DMS53 (cell line): ENCODE data around the gene MAPK11.

Experiments used
- DNase-seq: peaks from one replicate; lab custom pipeline; 2025; lab: John Stamatoyannopoulos, UW

The MAPK11 gene

GRCh38 chr22:50269970-50270665 lies at the start of gene MAPK11:
TSS of gene MAPK11 (minus strand) at chr22:50270380. CDS start at chr22:50270292, 88 bp downstream.
- DNase-seq = peak; percentile 80

GRCh38 chr22:50319503-50319951 lies 49.3 kb upstream of the MAPK11 start:
- no peak for DNase-seq

DNA sequence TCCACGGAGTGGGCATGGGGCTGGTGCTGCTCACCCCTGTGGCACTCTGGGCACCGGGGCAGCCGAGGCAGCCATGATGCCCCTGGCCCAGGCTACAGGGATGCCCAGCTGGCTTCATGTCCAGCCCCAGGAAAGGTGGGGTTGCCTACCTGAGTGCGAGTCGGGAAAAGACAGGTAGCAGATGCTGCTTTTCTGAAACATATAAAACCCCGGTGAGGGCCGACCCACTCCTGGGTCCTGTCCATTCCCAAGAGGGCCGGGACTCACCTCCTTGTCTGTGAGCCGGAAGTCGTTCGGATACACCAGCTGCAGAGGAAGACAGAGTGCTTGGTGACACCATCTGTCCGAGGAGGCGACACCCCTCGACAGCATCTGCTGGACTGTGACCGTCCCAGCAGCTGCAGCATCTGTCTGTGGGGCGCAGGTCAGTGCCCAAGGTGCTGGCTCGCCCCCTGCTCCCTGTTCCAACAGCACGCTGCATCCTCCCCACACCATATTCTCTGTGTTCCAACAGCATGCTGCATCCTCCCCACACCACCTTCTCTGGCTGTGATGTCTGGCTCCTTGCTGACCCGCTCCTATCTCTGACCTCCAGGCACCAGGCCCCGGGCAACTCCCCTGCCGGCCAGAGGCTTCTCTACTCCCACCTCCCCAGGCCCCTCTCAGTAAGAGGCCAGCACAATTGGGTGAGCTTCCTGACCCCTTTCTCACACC lies 48.7 kb upstream of the MAPK11 start:
- DNase-seq = peak; percentile 75

DNA sequence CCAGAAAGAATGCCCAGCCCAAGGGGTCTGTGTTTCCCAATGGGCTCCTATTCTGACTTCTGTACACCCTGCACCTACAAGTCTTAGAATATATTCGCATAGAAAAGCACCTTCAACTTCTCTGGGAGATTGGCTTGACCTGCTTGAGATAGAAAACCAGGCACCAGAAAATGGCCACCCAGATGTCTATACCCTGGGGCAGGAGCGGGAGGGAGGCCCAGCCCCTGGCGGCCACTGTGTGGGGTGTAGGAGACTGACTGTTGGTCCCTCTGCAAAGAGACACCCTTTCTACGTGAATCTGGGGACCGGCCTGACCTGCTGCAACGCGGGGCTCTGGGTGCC lies 48.1 kb upstream of the MAPK11 start:
- DNase-seq = no peak

GRCh38 chr22:50317674-50318073 lies 47.5 kb upstream of the MAPK11 start:
- DNase-seq = no peak

- no peak for DNase-seq
Measured at GRCh38 chr22:50317178-50317577, 47.0 kb upstream of the MAPK11 start.

DNA sequence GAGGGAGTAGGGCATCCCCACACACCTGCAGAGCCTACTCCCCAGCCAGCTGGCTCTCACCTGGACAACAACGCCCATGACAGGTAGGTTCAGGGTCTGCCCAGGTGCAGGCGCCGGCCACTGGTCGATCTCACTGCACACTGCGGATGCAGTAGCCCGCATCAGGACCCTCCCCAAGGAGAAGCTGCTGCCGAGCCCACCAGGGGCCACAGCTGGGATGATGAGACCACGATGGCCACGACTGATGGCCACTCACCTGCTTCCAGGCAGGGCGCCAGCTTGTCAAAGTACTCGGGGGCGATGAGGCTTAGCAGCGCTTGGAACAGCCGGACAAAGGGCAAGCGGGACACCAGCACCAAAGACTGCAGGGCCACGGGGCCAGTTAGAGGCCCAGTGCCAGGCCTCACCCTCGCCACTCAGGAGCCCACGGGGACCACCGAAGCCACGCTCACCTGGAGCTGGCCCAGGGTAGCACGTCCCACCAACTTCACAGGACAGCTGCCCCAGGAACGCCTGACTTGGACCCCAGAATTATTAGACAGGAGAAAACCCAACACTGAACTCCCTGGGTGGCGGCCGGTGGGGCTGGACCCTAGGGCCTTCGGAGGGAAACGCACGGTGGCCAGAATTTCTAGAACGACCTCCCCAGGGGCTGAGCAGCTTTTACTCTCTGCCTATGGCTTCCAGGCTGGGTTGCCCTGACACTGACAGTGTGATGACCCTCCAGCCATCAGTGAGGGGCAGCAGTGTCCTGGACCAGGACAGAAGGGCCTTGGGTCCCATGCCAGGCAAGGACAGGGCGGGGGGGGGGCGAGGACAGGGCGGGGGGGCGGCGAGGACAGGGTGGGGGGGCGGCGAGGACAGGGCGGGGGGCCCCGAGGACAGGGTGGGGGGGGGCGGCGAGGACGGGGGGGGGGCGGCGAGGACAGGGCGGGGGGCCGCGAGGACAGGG lies 46.2 kb upstream of the MAPK11 start:
- peak; percentile 66 for DNase-seq

- DNase-seq = peak; percentile 47
Measured at GRCh38 chr22:50315289-50316113, 45.3 kb upstream of the MAPK11 start.

DNA sequence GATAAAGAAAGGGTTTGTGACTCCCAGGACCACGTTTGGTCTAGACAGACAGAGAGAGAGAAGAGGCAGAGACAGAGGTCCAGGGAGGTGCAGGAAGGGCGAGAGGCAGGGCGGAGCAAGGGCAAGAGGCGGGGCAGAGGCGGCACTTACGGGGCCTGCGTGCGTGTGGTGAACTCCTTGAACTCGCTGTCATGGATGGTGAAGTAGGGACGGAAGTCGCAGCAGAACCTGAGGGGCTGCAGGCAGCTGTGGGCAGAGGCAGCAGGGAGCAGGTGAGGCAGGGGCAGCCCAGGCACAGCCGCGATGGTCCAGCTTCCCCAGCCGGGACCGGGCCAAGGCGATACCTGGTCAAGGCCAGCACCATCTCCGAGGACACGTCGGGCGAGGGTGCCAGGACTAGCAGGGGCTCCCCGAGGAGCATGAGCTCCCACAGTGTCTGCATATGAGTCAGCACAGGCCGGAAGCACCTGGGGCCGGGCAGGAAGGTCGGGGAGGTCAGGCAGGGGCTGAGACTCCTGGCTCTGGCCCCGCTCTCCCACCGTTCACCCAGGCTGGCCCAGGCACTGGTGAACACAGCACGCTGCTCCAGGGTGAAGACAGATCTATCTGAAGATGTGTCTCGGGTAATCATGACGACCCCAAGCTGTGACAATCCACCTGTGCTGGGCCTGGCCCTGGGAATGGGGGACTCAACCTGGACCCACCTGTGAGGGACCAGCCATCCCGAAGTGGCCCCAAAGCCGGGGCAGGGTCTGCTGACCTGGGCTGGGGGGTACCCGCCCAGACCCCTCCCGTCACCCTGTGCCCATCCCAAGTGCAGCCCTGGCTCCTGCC lies 44.5 kb upstream of the MAPK11 start:
- peak; percentile 90 for DNase-seq

- no peak for DNase-seq
Measured at GRCh38 chr22:50314081-50314454, 43.9 kb upstream of the MAPK11 start.

DNA sequence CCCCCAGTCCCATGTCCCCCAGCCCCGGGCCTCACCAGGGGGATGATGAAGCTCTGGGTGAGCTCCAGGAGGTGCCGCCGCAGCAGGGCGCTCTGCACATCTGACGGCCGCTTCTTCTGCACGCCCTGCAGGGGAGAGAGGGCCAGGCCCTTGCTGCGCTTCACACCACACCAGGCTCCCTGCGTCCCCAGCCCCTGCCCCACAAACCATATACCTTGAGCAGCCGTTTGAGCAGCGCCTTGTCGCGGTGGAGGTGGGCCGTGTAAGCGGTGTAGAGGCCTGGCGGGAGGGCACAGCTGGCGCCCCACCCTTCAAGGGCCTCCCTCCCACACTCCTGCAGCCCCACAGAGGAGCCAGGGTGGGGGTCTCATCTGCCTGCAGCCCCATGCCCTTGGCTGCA lies 43.4 kb upstream of the MAPK11 start:
- no peak for DNase-seq

DNA sequence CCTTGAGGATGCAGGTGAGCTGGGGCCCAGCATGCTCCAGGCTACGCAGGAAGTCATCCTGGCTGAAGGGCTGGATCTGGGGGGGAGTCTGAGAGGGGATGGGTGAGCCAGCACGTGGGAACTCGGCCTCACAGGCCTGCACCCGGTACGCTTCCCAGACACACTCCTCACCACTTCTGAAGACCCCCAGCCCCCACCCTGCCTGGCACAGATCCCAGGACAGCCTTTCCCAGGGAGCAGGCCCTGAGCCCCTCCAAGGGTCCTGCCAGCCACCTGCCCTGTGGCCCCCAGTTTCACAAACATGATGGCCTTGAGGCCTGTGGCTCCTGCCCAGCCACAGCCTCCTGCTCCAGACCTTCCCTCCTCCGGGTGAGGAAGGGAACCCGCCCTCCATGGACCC lies 42.8 kb upstream of the MAPK11 start:
- DNase-seq = no peak

DNA sequence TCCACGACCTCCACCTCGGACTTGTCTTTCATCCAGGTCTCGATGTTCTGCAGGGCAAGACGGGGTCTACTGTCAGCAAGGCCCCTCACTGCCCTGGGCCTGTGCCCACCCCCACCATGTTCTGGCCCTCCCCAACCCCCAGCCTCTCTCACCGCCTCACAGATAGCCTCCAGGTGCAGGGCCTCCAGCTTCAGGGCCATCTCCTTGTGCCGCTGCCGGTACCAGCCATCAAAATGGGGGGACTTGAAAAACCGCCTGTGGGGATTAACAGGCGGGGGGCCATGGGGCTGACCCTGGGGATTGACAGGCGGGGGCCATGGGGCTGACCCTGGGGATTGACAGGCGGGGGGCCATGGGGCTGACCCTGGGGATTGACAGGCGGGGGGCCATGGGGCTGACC lies 42.2 kb upstream of the MAPK11 start:
- DNase-seq = no peak

DNA sequence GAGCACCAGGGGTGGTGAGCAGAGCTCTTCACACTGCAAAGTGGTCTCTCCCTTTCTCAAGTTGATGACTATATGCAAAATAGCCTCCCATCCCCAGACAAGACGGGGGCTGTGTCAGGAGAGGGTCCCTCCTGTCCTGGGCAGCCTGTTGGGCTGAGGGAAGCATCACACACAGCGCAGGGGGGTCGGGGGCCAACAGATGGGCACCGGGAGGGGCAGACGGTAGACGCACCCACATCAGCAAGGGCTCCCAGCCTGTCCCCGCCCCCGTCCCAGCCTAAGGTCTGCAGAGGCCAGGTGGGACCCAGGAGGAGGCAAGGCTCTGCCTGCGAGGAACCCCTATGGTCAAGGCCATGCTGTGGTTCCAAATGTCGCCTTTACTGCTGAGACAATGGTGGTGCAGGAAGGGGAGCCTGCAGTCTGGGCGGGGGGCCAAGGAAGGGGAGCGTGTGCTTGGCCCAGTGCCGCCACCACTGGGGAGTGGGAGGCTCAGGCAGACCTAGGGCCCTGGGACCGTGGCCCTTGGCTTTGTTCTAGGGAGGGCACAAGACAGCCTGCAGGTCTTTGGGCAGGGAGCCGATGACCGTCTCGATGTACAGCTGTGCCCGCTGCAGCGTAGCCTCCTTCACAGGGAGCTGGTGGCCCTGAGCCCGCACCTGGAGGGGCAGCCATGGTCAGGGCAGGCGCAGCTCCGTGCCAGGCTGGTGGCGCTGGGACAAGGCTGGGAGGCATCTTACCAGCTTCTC lies 41.6 kb upstream of the MAPK11 start:
- no peak for DNase-seq

- no peak for DNase-seq
Measured at GRCh38 chr22:50310949-50311444, 40.8 kb upstream of the MAPK11 start.

GRCh38 chr22:50310031-50310722 lies 40.0 kb upstream of the MAPK11 start:
- DNase-seq = peak; percentile 90

DNA sequence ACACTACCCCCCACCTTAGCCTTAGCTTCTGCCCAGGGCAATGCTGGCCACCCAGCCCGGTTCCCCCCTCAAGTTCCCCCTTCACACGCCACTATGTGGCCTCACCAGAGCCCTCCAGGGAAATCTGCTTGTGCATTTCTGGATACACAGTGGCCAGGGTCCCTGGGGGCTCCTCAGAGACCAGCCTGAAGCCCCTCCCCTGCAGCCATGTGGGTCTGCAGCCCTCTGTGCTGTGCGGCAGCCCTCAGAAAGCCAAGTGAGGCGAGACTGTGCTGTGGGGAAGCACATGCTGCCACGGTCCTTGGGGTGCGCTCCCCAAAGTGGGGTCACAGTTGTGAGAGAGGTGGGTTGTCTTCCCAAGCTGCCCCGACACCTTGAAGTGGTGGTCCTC lies 39.4 kb upstream of the MAPK11 start:
- DNase-seq = no peak

DNA sequence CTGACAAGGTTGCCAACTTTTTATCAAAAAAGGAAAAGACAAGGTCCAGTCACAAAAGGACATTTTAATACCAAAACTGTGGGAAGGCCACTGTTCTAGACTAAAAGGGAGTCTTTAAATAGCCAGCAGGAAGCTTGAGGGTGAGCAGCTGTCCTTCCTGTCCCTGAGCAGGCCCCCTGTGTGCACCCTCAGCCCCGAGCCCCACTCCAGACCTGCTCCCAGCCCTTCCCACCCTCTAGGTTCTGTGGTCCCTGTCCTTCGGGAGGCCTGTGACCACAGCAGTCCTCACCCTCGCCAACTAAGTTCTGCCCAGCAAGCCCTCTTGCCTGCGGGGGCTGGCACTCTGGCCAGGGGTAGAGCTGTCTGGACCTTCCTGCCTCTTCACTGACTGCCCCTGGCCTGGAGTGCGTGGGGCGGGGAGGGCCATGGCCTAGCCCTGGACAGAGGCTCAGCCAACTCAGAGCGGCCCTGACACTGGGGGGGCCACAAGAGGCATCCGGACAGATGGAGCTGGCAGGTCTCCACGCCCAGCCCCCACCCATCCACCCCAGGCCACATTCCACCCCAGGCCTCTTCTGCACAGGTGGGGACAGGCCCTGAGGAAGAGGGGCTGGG lies 38.9 kb upstream of the MAPK11 start:
- DNase-seq = peak; percentile 28

DNA sequence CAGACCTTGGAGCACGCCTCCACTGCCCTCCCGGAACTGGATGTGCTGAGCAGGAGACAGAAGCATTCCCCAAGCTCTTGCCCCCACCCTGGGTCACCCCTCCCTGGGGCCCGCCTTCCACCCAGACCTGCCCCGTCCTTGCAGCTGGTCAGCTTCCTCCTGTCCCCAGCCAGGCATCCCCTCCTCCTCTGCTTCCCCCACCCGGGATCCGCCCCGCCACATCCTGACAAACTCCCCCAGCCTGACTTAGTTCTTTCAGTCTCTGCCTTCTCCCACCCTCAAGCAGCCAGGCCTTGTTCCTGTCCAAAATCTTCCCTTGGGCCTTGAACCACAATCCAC lies 38.4 kb upstream of the MAPK11 start:
- peak; percentile 46 for DNase-seq
